Measurements from ENCODE around the gene ALPK3. TPM values are rescaled to one million over a fixed set of nuclear protein-coding genes. Genes with fewer than 3 reads are reported as not detected.

ALPK3 gene
- total RNA-seq, 4 donors from 2014 or later = 0.88 to 6.3 (median 3.4) TPM

- no peaks in the 10 kb centered on the region for H3K27me3 ChIP-seq
- no peak for TF ChIP-seq CTCF (IDR thresholded peaks at IDR 0.05)
- TF ChIP-seq POLR2A (IDR thresholded peaks at IDR 0.05) = no peak
- no peak overlapping the region for H3K4me3 ChIP-seq
- H3K36me3 ChIP-seq = no peaks in the 10 kb centered on the region
- DNase-seq = no peak
- H3K4me1 ChIP-seq = peaks cover 0 to 4% of the 10 kb centered on the region in 2 donors
- H3K9me3 ChIP-seq = no peaks in the 10 kb centered on the region
- intact Hi-C loops (cut with DNase I; ENCODE audit: low total_unique reads) = no loop called here
- H3K27ac ChIP-seq = no peak overlapping the region
These were observed 18.6 kb downstream of the ALPK3 start for GRCh38 chr15:84835661-84836337.

GRCh38 chr15:84836844-84837243 is 19.7 kb downstream of the ALPK3 start:
- Histone ChIP-seq H3K9me3 (no peaks in the 10 kb centered on the region), H3K4me1 (peaks cover 0 to 4% of the 10 kb centered on the region in 2 donors), H3K27ac (no peak overlapping the region), H3K36me3 (no peaks in the 10 kb centered on the region), H3K27me3 (no peaks in the 10 kb centered on the region), H3K4me3 (no peak overlapping the region)
- TF ChIP-seq POLR2A (IDR thresholded peaks at IDR 0.05) (no peak), CTCF (IDR thresholded peaks at IDR 0.05) (no peak)
- no peak for DNase-seq
- intact Hi-C loops (cut with DNase I; ENCODE audit: low total_unique reads) = no loop called here

GRCh38 chr15:84839714-84840113 is 22.6 kb downstream of the ALPK3 start:
- Histone ChIP-seq H3K9me3 (no peaks in the 10 kb centered on the region), H3K4me3 (no peak overlapping the region), H3K4me1 (peaks cover 0 to 4% of the 10 kb centered on the region in 2 donors), H3K36me3 (no peaks in the 10 kb centered on the region), H3K27me3 (no peaks in the 10 kb centered on the region), H3K27ac (peak overlapping the region in 1 of 2 donors; percentile 33)
- intact Hi-C loops (cut with DNase I; ENCODE audit: low total_unique reads) = no loop called here
- no peak for DNase-seq
- TF ChIP-seq POLR2A (IDR thresholded peaks at IDR 0.05) = no peak
- no peak for TF ChIP-seq CTCF (IDR thresholded peaks at IDR 0.05)

GRCh38 chr15:84840255-84840654 is 23.1 kb downstream of the ALPK3 start:
- H3K36me3 ChIP-seq = no peaks in the 10 kb centered on the region
- H3K4me3 ChIP-seq = no peak overlapping the region
- intact Hi-C loops (cut with DNase I; ENCODE audit: low total_unique reads) = no loop called here
- peak overlapping the region; percentile 33 to 53 for H3K27ac ChIP-seq
- no peaks in the 10 kb centered on the region for H3K27me3 ChIP-seq
- peaks cover 0 to 4% of the 10 kb centered on the region in 2 donors for H3K4me1 ChIP-seq
- DNase-seq = no peak
- no peak for TF ChIP-seq POLR2A (IDR thresholded peaks at IDR 0.05)
- TF ChIP-seq CTCF (IDR thresholded peaks at IDR 0.05) = no peak
- no peaks in the 10 kb centered on the region for H3K9me3 ChIP-seq

GRCh38 chr15:84840741-84841429 is 23.7 kb downstream of the ALPK3 start:
- intact Hi-C loops (cut with DNase I; ENCODE audit: low total_unique reads) = no loop called here
- Histone ChIP-seq H3K36me3 (no peaks in the 10 kb centered on the region), H3K4me3 (no peak overlapping the region), H3K4me1 (peaks cover 0 to 4% of the 10 kb centered on the region in 2 donors), H3K27me3 (no peaks in the 10 kb centered on the region), H3K27ac (peak overlapping the region; percentile 33 to 65), H3K9me3 (no peaks in the 10 kb centered on the region)
- peak; percentile 67 to 74 for DNase-seq
- no peak for TF ChIP-seq CTCF (IDR thresholded peaks at IDR 0.05)
- peak in 1 of 2 donors; percentile 20 for TF ChIP-seq POLR2A (IDR thresholded peaks at IDR 0.05)
